HG02870 (cell line): ENCODE results near the gene RNF145.
"Not testable (repeated sequence)": the region's sequence is repeated elsewhere in the genome, so short reads cannot be mapped to it uniquely, and the experiment has no call there.

Source experiments
- ATAC-seq: cut with Tn5 transposase; IDR thresholded peaks from one replicate; pipeline ENCODE4 v1.9.1; 2021; ENCODE audit warnings: mild to moderate bottlenecking, moderate library complexity; ENCODE audit not compliant: unreplicated experiment

RNF145 gene

GRCh38 chr5:159209438-159210209 lies at the start of gene RNF145:
Gene RNF145 (minus strand): TSS chr5:159209553. CDS start chr5:159203617, 5,936 bp downstream.
- peak; percentile 74 for ATAC-seq

GRCh38 chr5:159258361-159258760 lies 49.0 kb upstream of the RNF145 start:
- ATAC-seq: no peak

GRCh38 chr5:159257629-159258283 lies 48.4 kb upstream of the RNF145 start:
- ATAC-seq: no peak

GRCh38 chr5:159257007-159257406 lies 47.7 kb upstream of the RNF145 start:
- ATAC-seq: no peak

- ATAC-seq: no peak
Measured at GRCh38 chr5:159252195-159252594, 42.8 kb upstream of the RNF145 start.

GRCh38 chr5:159249158-159249557 lies 39.8 kb upstream of the RNF145 start:
- ATAC-seq: no peak

- no peak for ATAC-seq
Measured at GRCh38 chr5:159244890-159245289, 35.5 kb upstream of the RNF145 start.

- ATAC-seq: no peak
Measured at GRCh38 chr5:159244163-159244562, 34.8 kb upstream of the RNF145 start.

- no peak for ATAC-seq
Measured at GRCh38 chr5:159243385-159243784, 34.0 kb upstream of the RNF145 start.

GRCh38 chr5:159242656-159243055 lies 33.3 kb upstream of the RNF145 start:
- no peak for ATAC-seq

- no peak for ATAC-seq
Measured at GRCh38 chr5:159241946-159242552, 32.7 kb upstream of the RNF145 start.

- ATAC-seq: no peak
Measured at GRCh38 chr5:159240301-159240870, 31.0 kb upstream of the RNF145 start.

- not testable (repeated sequence) for ATAC-seq
Measured at GRCh38 chr5:159235871-159236520, 26.6 kb upstream of the RNF145 start.

- no peak for ATAC-seq
Measured at GRCh38 chr5:159231167-159231566, 21.8 kb upstream of the RNF145 start.

- no peak for ATAC-seq
Measured at GRCh38 chr5:159230657-159231056, 21.3 kb upstream of the RNF145 start.

- ATAC-seq: not testable (repeated sequence)
Measured at GRCh38 chr5:159228097-159228496, 18.7 kb upstream of the RNF145 start.

- no peak for ATAC-seq
Measured at GRCh38 chr5:159227452-159227851, 18.1 kb upstream of the RNF145 start.

GRCh38 chr5:159226451-159226850 lies 17.1 kb upstream of the RNF145 start:
- no peak for ATAC-seq

GRCh38 chr5:159224471-159224870 lies 15.1 kb upstream of the RNF145 start:
- ATAC-seq: no peak

GRCh38 chr5:159223469-159223868 lies 14.1 kb upstream of the RNF145 start:
- no peak for ATAC-seq

- no peak for ATAC-seq
Measured at GRCh38 chr5:159220206-159220605, 10.9 kb upstream of the RNF145 start.
